DND-41 (cell line): ENCODE measurements around the gene CEP112.

Experiments
- ATAC-seq: fragments of 200-7000 bp; cut with Tn5 transposase; 3 replicates; pipeline ENCODE4 v1.9.1; 2021; ENCODE audit warnings: low read depth; ENCODE audit not compliant: insufficient read depth
- DNase-seq: peaks from one replicate; pipeline ENCODE4 v3.0.0-alpha.2; 2020
- H2AFZ ChIP-seq: 2 replicates; pipeline ENCODE4 v1.6.0; 2012; ENCODE audit warnings: low read depth, low read length
- H3K27ac ChIP-seq: 2 replicates; pipeline ENCODE4 v1.5.1; 2012; ENCODE audit warnings: low read length, inconsistent platforms
- H3K27me3 ChIP-seq: fragments of 200-600 bp; sonication (generic); 2 replicates; pipeline ENCODE4 v1.6.0; 2012; ENCODE audit warnings: low read length, mild to moderate bottlenecking, inconsistent platforms; ENCODE audit not compliant: insufficient read depth, poor library complexity
- H3K36me3 ChIP-seq: 2 replicates; pipeline ENCODE4 v1.5.1; 2012; ENCODE audit warnings: low read length, inconsistent platforms; ENCODE audit not compliant: insufficient read depth
- H3K4me1 ChIP-seq: 2 replicates; pipeline ENCODE4 v1.5.1; 2012; ENCODE audit warnings: mild to moderate bottlenecking, low read length; ENCODE audit not compliant: insufficient read depth
- H3K4me2 ChIP-seq: 2 replicates; pipeline ENCODE4 v1.6.0; 2012; ENCODE audit warnings: mild to moderate bottlenecking, moderate library complexity, low read length, inconsistent platforms; ENCODE audit not compliant: insufficient read depth
- H3K4me3 ChIP-seq, 2 experiments: fragments of 200-600 bp in 1 of 2; shearing (Covaris generic) in 1 of 2; 2 replicates each; pipeline ENCODE4 v1.5.1; 2012 to 2016; ENCODE audit warnings: inconsistent platforms in 2 of 2, low read length in 2 of 2, mild to moderate bottlenecking in 2 of 2, low read depth in 1 of 2, moderate library complexity in 1 of 2
- H3K79me2 ChIP-seq: 2 replicates; pipeline ENCODE4 v1.6.0; 2012; ENCODE audit warnings: low read length, inconsistent platforms; ENCODE audit not compliant: insufficient read depth
- H3K9ac ChIP-seq: 2 replicates; pipeline ENCODE4 v1.6.0; 2012; ENCODE audit warnings: low read depth, mild to moderate bottlenecking, inconsistent platforms, low read length, moderate library complexity
- H3K9me3 ChIP-seq: 2 replicates; pipeline ENCODE4 v1.5.1; 2012; ENCODE audit warnings: low read length, moderate library complexity, mild to moderate bottlenecking, inconsistent platforms; ENCODE audit not compliant: insufficient read depth, severe bottlenecking
- H4K20me1 ChIP-seq: 2 replicates; pipeline ENCODE4 v1.6.0; 2012; ENCODE audit warnings: low read length; ENCODE audit not compliant: insufficient read depth
- CTCF ChIP-seq: IDR thresholded peaks from 2 replicates; pipeline ENCODE4 v1.5.1; 2012; ENCODE audit warnings: borderline replicate concordance, low read length, moderate library complexity, mild to moderate bottlenecking; ENCODE audit not compliant: poor library complexity, severe bottlenecking; ENCODE audit errors: extremely low read depth
- EZH2 ChIP-seq: IDR thresholded peaks from 3 replicates; pipeline ENCODE4 v1.6.1; 2012; ENCODE audit warnings: borderline replicate concordance, low read depth, mild to moderate bottlenecking, moderate library complexity, low read length, inconsistent platforms; ENCODE audit not compliant: severe bottlenecking

The CEP112 gene

GRCh38 chr17:65819810-65820209, 372.1 kb downstream of the CEP112 start:
- no peak for TF ChIP-seq CTCF
- TF ChIP-seq EZH2, result no peak
- Histone ChIP-seq H3K79me2 (no peaks in the 10 kb centered on the region), H3K27ac (no peak overlapping the region), H4K20me1 (no peaks in the 10 kb centered on the region), H3K36me3 (no peaks in the 10 kb centered on the region), H3K4me1 (no peaks in the 10 kb centered on the region), H3K4me3 (no peak overlapping the region), H3K27me3 (no peaks in the 10 kb centered on the region), H3K9me3 (no peaks in the 10 kb centered on the region), H3K9ac (no peak overlapping the region), H3K4me2 (no peak overlapping the region), H2AFZ (no peak overlapping the region)
- ATAC-seq (no peak), DNase-seq (no peak)

- H2AFZ ChIP-seq, result no peak overlapping the region
- ATAC-seq (no peak), DNase-seq (no peak)
- H3K27ac ChIP-seq, result no peak overlapping the region
- no peak overlapping the region for H3K4me2 ChIP-seq
- H3K36me3 ChIP-seq, result no peaks in the 10 kb centered on the region
- no peaks in the 10 kb centered on the region for H3K79me2 ChIP-seq
- no peak overlapping the region for H3K4me3 ChIP-seq
- H3K4me1 ChIP-seq, result no peaks in the 10 kb centered on the region
- no peak for TF ChIP-seq CTCF
- no peak for TF ChIP-seq EZH2
- no peaks in the 10 kb centered on the region for H3K9me3 ChIP-seq
- no peaks in the 10 kb centered on the region for H3K27me3 ChIP-seq
- no peaks in the 10 kb centered on the region for H4K20me1 ChIP-seq
- no peak overlapping the region for H3K9ac ChIP-seq
Observed at GRCh38 chr17:65817951-65818350, 374.0 kb downstream of the CEP112 start.

GRCh38 chr17:65814418-65814817, 377.5 kb downstream of the CEP112 start:
- Histone ChIP-seq H3K36me3 (no peaks in the 10 kb centered on the region), H2AFZ (no peak overlapping the region), H3K9ac (no peak overlapping the region), H3K4me1 (no peaks in the 10 kb centered on the region), H3K4me2 (no peak overlapping the region), H4K20me1 (no peaks in the 10 kb centered on the region), H3K27ac (no peak overlapping the region), H3K4me3 (no peak overlapping the region), H3K9me3 (no peaks in the 10 kb centered on the region), H3K79me2 (no peaks in the 10 kb centered on the region), H3K27me3 (no peaks in the 10 kb centered on the region)
- no peak for ATAC-seq
- TF ChIP-seq EZH2 (no peak), CTCF (no peak)
- DNase-seq, result no peak

- H3K27me3 ChIP-seq, result no peaks in the 10 kb centered on the region
Observed at GRCh38 chr17:65813306-65813705, 378.6 kb downstream of the CEP112 start.

More at GRCh38 chr17:65813306-65813705, 378.6 kb downstream of the CEP112 start:
- Histone ChIP-seq H3K79me2 (no peaks in the 10 kb centered on the region), H3K4me3 (no peak overlapping the region), H3K36me3 (no peaks in the 10 kb centered on the region), H2AFZ (no peak overlapping the region), H3K9me3 (no peaks in the 10 kb centered on the region), H3K4me1 (no peaks in the 10 kb centered on the region), H3K4me2 (no peak overlapping the region), H4K20me1 (no peaks in the 10 kb centered on the region), H3K27ac (no peak overlapping the region), H3K9ac (no peak overlapping the region)
- ATAC-seq (no peak), DNase-seq (no peak)
- TF ChIP-seq EZH2, result no peak
- TF ChIP-seq CTCF, result no peak
